AG04450 (cell line): ENCODE results near the gene ZNF146. TPM values are rescaled to one million over a fixed set of nuclear protein-coding genes. Genes with fewer than 3 reads are reported as not detected.

Experiments used
- CTCF ChIA-PET: fragments of 300-600, 350-600 bp; formaldehyde crosslinking; extraction: SDS; loops from one replicate; lab custom pipeline; 2022; ENCODE audit warnings: antibody characterized with exemption, inconsistent platforms; lab: Charles Lee
- POLR2A ChIA-PET: fragments of 350-600 bp; formaldehyde crosslinking; extraction: SDS; loops from one replicate; lab custom pipeline; 2021; ENCODE audit warnings: antibody characterized with exemption, inconsistent platforms; lab: Yijun Ruan, JAX
- DNase-seq: peaks from one replicate; pipeline ENCODE4 v3.0.0-alpha.2; 2011; ENCODE audit warnings: low read depth, low spot score
- H3K27ac ChIP-seq: one replicate; pipeline ENCODE4 v1.5.1; 2012; ENCODE audit warnings: low read depth, low read length, control low read depth
- H3K27me3 ChIP-seq: one replicate; pipeline ENCODE4 v1.6.0; 2012; ENCODE audit warnings: low read length; ENCODE audit not compliant: control insufficient read depth, insufficient read depth
- H3K4me3 ChIP-seq: 2 replicates; pipeline ENCODE4 v1.5.1; 2011; ENCODE audit warnings: mild to moderate bottlenecking, low read depth, low read length, control low read depth
- H3K9me3 ChIP-seq: 2 replicates; pipeline ENCODE4 v1.5.1; 2012; ENCODE audit warnings: low read length; ENCODE audit not compliant: control insufficient read depth, insufficient read depth
- CTCF ChIP-seq: IDR thresholded peaks from 2 replicates; pipeline ENCODE4 v1.5.1; 2011; ENCODE audit warnings: low read depth, low read length, control low read depth, inconsistent platforms
- polyA plus RNA-seq: library from polyadenylated mRNA; depleted of rRNA; stranded (reverse); fragments of >200 nt; gene quantifications from 2 replicates; pipeline ENCODE4 v1.2.3, GENCODE V29; 2011

Gene ZNF146
- polyA plus RNA-seq, 1 experiment: 107 TPM

- Histone ChIP-seq H3K9me3 (peaks cover 8% of the 10 kb centered on the region), H3K27me3 (no peaks in the 10 kb centered on the region), H3K27ac (no peak overlapping the region), H3K4me3 (no peak overlapping the region)
- ChIA-PET CTCF (no interaction called here), POLR2A (no interaction called here)
- no peak for TF ChIP-seq CTCF
- DNase-seq: no peak
These were observed 2.0 kb upstream of the ZNF146 start for GRCh38 chr19:36212895-36213294.

DNA sequence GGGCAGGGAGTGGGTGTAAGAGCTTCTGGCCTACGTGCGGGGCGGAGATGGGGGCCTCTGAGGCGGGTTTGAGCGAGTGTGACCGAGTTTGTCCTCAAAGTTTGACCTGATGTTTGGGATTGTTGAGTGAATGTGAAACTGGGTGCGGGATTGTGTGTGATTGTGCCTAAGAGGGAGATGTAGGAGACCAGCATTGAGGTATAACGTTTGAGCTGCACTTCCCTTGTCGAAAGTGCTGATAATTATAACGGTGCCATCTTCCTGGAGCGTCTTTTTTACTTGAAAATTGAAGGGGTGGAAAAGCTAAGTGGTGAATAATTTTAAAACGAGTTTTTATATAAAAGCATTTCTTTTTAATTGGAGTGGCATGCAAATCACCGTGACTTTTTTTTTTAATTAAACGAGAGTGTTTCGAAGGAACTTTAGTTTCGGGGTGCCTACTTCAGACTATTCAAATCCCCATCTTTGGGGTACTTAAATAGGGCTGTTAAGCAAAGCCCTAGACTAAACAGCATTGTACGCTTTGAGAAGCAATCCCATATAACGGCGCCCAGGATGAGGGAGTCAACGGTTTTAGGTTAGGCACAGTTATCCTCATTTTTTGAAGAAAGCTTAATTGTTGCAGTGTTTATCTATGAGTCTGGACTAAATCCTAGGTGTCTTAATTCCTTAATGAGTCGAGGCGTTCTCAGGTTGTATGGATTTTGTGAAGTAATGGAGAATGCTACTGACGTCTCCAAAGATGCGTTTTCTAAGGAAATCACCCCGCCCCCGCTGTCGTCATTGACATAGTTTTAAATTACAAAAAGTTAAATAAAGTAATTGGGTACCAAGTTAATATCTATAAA, 594 bp downstream of the ZNF146 start:
- H3K9me3 ChIP-seq: peaks cover 15% of the 10 kb centered on the region
- H3K4me3 ChIP-seq: peak overlapping the region; percentile 96
- H3K27ac ChIP-seq: peak overlapping the region; percentile 98
- no peak for TF ChIP-seq CTCF
- no peaks in the 10 kb centered on the region for H3K27me3 ChIP-seq
- POLR2A ChIA-PET: interaction anchor here (0.6 to 1.3 kb wide), 2 partner anchors 9 to 634 kb away, joined by 3 read pairs; no protein-coding TSS in a partner anchor
- no peak for DNase-seq
- CTCF ChIA-PET: interaction anchor here (0.6 to 1.3 kb wide), 2 partner anchors 87 to 88 kb away, joined by 3 to 4 read pairs; no protein-coding TSS in a partner anchor

DNA sequence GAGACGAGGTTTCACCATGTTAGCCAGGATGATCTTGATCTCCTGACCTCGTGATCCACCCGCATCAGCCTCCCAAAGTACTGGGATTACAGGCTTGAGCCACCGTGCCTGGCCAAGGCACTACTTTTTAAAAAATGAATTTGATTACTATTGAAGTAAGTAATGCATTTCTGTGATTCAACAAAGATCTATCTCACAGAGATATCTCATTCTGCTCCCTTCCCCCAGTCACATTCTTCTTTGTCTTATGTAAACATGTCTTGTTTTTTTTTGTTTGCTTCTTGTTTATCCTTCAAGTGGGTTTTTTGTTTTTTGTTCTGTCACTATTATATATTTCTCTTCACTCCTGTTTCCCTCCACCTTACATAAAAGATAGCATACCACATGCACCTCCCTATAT, 6.6 kb downstream of the ZNF146 start:
- Histone ChIP-seq H3K27me3 (no peaks in the 10 kb centered on the region), H3K9me3 (peaks cover 20% of the 10 kb centered on the region), H3K4me3 (no peak overlapping the region), H3K27ac (no peak overlapping the region)
- POLR2A ChIA-PET: no interaction called here
- CTCF ChIA-PET: no interaction called here
- no peak for TF ChIP-seq CTCF
- no peak for DNase-seq

GRCh38 chr19:36222503-36222902, 7.6 kb downstream of the ZNF146 start:
- Histone ChIP-seq H3K4me3 (no peak overlapping the region), H3K27me3 (no peaks in the 10 kb centered on the region), H3K27ac (no peak overlapping the region), H3K9me3 (peaks cover 23% of the 10 kb centered on the region)
- ChIA-PET POLR2A (no interaction called here), CTCF (interaction anchor here (0.6 kb wide), 1 partner anchor 19 kb away, joined by 3 read pairs; no protein-coding TSS in a partner anchor)
- DNase-seq: no peak
- TF ChIP-seq CTCF: no peak
